GM19324 (cell line): ENCODE measurements around the gene DNAJC5.

Experiments
- ATAC-seq: cut with Tn5 transposase; IDR thresholded peaks from one replicate; pipeline ENCODE4 v1.9.1; 2021; ENCODE audit warnings: mild to moderate bottlenecking, moderate library complexity; ENCODE audit not compliant: unreplicated experiment, low FRiP score

DNAJC5 gene

DNA sequence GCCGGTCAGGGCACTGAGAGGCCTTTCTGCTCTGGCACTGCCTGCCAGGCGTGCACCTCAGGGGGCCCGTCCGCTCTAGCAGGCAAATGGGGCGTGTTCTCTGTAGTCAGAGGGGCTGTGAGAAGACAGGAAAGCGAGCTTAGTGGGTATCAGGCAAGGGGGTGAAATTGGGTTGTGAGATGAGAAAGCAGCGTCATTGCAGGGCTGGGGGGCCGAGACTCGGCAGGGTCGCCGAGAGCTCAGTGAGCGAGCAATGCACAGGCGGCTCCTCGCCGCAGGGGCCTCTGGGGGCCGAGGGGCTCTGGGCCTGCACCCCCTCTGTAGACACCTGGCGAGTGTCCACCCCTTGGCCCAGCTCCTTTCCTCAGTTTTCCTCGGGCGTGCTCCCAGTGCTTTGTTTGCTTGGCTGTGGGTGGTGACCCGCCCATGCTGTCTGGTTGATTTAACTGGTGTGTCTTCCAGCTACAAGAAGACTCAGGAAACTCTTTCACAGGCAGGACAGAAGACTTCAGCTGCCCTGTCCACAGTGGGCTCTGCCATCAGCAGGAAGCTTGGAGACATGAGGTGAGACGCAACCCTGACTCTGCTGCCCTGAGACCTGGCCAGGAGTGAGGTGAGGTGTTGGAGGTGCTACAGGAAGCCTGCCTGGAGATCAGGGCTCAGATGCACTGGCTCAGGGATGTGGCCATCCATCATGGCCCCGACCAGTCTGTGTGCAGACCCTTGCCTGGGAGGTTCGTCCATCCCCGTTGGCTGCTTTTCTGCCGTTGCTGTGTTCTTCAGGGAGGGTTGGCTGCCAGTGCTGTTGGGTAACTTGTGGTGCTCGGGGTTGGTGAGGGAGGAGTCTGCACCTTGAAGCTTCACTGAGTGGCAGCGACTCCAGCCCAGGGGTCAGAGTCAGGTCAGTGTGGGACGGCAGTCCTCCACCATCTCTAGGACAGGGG lies 12.4 kb upstream of the DNAJC5 start:
- ATAC-seq, result no peak

- no peak for ATAC-seq
Observed at GRCh38 chr20:63883201-63883593, 11.7 kb upstream of the DNAJC5 start.

DNA sequence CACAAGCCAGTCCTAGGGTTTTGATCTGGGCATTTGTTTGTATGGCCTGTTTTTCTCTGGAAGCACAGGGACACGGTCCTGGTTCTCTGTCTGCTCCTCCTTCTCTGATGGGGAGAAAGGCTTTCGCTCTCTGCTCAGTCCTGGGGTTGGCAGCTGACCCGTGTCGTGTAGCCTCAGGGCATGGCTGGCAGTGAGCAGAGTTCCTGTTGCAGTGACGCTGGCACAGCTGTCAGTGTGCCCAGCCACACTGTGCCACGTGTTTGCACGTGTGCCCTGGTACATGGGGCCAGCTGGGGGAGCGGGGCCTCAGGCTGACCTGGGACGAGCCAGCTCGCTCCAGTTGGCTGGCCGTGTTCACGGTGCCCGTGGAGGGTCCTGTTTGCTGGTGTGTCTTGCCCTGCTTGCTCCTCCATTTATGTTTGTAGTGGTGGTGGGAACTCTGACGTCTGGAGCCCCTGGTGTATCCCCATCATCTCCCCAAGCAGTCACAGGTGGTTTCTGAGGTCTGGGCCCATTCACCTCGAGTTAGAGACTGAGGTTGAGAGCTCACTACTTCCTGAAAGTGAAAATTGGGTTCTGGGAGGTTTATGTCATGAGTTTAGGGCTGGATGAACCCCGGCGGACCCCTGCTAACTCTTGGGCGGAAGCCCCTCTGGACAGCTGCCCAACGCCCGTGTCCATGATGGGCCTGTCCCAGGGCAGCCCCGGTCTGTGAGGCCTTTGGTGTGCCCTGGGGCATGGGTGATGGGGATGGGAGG lies 10.2 kb upstream of the DNAJC5 start:
- no peak for ATAC-seq

DNA sequence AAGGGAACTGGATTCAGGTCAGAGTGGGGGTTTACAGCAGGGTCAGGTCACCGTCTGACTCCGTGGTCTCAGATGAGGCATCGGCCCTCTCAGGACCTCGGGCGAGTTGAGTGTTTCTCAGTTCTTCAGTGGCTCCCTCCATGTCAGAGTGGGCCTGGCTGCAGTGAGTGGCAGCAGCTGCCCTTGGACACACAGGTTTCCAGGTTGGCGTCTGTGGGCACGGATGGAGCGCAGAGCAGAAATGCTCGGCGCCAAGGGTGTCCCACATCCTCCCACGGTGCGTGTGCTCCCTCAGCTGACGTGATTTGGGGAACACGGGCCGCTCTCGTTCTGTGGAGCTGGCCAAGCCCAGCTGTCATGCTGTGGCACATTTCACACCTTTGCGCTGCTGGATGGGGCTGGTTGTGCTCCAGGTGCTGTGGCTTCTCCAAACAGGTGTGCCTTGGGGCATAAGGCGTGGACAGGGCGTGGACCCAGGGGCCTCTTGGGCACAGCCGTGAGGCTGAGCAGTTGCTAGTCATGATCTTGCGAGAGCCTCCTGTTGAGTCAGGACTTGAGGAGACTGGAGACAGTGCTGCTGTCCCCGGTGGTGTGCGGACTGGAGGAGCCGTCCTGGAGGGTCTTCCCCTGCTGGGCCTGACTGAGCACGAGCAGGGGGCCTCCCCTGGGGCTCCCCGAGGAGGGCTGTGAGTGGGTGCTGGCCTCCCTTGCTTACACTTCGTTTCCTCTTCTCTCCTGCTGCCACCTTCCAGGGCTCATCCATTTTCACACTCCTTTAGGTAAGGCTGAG lies 9.5 kb upstream of the DNAJC5 start:
- ATAC-seq, result no peak

DNA sequence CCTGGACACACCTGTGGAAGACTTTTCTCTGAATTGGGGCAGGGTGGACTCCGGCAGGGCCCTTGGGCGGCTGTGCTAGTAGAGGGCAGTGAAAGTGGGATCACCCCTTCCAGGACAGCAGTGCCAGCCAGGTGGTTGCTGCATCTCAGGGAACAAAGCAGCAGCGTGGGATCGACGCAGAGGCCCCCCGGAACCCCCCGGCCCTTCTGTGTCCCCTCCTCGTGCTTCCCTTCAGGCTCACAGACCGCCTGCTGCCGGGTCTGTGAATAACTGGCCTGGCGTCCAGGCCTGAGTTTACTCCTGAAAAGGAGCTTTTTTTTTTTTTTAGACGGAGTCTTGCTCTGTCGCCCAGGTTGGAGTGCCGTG lies 8.9 kb upstream of the DNAJC5 start:
- ATAC-seq, result no peak

- ATAC-seq, result no peak
Observed at GRCh38 chr20:63886921-63887320, 8.0 kb upstream of the DNAJC5 start.

DNA sequence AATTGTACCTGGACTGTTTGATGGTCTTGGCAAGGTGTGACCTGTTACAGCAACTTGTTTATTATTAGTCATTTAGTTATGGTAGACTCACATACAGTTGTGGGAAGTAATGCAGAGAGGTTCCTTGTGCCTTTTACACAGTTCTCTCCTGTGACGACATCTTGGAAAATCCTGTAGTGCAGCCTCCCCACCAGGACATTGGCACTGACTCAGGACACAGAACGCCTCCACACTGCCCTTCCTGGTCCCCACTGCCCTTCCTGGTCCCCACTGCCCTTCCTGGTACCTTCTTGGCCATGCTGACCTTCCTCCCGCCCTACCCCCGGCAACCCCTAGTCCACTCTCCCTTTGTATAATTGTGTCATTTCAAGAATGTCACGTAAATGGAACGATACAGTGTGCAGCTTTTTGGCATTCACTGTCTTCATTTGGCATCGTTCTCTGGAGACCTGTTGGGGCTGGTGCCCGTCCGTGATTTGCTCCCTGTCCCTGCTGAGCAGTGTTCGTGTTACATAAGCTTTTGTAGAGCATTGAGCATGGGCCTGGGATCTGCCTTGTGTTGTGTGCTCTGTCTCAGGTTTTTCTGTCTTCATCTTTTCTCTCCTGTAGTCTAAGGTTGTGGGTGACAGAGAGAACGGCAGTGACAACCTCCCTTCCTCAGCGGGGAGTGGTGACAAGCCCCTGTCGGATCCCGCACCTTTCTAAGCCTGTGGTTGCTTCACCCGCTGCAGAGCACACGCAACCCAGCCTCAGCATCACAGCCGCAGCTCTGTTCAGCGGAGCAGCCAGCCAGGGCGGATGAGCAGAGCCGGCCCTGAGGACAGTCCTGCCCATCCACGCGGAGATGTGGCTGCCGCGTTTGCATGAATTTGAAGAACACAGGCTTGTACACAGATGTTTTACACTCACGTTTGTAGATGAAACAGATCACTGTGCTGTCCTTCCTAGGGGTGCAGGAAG lies 5.4 kb upstream of the DNAJC5 start:
- ATAC-seq, result no peak

DNA sequence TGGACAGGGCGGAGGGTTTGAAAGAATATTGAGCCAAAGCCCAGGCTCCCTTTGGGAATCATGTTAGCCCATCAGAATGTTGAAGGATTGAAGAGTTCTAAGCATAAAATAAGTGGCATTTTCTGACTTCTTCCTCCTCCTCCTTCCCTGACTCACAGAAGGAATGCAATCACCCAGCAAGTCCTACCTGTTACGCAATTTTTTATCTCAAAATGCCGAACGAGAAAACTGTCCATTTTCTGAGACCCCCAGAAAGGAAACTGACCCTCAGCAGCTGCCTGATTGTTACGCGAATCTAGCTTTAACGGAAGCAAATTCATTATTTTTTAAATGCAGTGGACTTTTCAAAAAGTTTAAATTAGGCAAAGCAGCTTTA lies 4.7 kb upstream of the DNAJC5 start:
- no peak for ATAC-seq

DNA sequence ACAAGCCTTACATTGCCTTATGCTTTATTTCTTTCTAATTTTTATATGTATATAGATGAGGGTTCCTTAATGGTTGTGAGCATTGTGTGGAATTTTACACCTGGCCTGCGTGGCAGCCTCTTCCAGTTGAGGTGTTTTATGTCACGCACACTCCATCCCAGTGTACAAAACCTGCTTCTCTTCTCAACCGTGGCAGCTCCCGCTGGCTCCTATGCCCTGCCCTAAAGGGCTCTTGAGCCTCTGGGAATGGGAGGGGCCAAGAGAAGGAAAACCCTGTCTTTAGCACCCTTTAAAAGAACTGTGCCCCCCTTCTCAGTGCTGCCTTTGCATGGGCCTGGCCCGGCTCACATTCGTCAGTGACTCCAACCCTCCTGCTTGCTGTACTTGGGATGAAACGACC lies 4.3 kb upstream of the DNAJC5 start:
- no peak for ATAC-seq

- ATAC-seq, result no peak
Observed at GRCh38 chr20:63891061-63892002, 3.6 kb upstream of the DNAJC5 start.

DNA sequence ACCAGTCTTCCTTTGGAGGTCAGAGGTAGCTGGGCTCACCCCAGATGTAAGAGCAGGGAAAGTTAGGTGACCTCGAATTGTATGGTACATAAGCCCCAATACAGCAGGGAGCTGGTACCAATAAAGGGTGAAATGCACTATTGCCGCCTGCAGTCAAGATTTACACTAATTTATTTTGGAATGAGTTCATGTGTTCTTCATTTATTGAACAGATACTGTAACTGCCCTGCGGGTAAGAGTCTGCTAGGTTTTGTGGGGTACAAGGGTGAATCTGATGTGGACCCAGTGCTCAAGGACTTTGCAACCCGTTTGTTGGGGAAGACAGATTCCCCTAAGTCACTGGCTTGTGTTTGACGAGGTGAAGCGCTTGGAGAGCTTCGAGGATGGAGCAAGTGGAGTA lies 2.5 kb upstream of the DNAJC5 start:
- ATAC-seq, result no peak

DNA sequence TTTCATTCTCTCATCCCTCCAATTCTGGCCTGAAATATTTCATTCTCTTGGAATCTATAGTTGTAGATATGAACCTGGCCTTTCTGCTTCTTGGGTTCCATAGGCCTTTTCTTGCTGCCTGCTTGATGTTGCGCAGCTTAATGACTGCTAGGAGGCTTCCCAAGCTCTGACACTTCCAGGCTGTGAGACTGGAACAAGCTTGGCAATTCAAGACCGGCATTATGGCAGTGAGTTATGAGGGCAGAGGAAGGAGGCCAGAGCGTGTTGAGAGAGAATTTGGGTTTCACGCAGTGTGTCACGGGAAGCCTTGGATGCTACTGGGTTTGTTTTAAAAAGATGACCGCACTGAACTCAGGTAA lies 948 bp upstream of the DNAJC5 start:
- ATAC-seq, result no peak

DNA sequence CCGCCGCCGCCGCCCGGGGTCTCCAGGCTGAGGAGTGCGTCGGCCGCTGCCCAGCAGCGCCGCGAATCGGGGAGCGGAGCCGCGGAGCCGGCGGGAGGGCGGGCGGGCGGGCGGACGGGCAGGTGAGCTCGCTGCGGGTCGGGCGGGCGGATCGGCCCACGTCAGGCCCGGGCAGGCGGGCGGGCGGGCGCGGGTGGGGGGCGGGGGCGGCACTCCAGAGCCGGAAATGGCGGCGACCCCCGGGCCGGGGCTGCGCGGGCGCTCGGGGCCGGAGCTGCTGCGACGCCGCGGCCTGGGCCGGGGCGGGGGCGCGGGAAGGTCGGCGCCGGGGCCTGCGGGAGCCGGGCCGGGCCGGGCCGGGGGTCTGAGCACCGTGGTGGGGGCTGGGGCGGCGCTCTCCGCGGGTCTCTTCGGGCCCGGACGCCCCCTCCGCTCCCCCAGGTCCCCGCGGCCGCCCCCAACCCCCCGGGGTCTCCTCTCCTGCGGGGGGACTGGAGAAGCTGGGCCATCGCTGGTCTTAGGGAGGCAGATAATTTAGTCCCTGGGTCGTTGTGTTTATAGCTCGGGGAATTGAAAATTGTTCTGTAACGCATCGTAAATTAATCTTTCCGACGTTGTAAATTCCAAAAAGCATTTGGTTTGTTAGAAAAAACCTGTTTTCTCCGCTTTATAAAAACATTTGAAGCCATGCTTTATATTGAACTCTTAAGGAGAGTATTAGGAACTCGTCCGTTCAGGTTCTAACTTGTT lies 451 bp downstream of the DNAJC5 start:
- peak; percentile 19 for ATAC-seq

DNA sequence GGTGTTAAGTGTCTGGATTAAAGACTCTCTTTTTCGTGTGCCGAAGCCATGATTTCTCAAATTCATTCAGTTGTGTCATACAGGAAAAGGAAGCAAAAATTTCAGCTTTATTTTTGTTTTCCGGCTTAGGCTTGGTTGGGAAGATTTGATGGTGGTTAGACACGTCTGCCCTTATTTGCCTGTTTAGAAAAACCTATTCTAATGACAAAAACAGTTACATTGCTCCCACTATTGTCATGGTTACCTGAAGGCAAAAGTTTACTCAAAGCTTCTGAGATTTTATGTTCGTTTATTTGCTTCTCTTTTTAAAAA lies 982 bp downstream of the DNAJC5 start:
- ATAC-seq, result no peak

DNA sequence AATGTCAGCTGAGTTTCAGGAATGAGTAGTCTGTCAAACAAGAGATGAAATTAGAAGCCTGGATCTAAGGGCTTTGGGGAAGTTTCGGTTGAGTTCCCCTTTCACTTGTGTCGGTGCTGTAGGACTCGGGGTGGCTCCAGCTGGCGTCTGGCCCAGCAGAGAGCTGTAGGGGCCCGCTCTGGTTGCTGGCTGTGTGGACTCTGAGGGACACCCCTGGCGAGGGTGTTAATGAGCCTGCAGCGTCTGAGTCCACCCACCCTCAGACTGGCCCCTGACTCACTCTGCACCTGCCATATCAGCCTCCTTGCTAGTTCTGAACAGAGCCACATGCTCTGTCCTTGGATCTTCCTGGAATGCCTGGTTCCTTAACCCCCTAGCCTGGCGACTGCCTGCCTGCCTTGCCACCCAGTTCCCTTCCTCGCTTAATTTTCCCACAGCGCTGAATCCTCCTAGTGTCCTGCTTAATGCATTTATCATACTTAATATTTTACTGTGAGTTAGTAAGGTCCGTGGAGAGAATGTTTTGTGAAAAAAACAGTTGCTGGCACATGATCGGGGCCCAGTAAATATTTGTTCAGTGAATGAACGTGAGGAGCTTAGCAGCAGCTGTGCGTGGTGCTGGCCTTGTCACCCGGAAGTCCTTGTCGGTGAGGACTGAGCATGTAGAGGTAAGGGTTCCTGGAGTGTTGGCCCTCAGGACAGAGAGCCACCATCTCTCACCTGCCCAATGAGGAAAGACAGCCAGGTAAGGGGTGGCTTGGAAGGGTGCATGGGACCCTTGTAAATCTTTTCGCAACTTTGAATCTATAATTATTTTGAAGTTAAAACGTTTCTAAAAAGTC lies 1.6 kb downstream of the DNAJC5 start:
- no peak for ATAC-seq

- ATAC-seq, result no peak
Observed at GRCh38 chr20:63897978-63898561, 3.1 kb downstream of the DNAJC5 start.

GRCh38 chr20:63898882-63899558 lies 4.1 kb downstream of the DNAJC5 start:
- no peak for ATAC-seq
